Measurements from ENCODE around the gene VILL. TPM values are rescaled to one million over a fixed set of nuclear protein-coding genes. Genes with fewer than 3 reads are reported as not detected.
A peak's percentile ranks its signal among the peaks of the same experiment; 100 is the strongest.

Gene VILL
- total RNA-seq, 1 donor, result 4.3 TPM

- TF ChIP-seq CTCF (IDR thresholded peaks at IDR 0.05; ENCODE audit: insufficient read depth, low read depth, low read length), result no peak
- no peak overlapping the region for H3K4me3 ChIP-seq (ENCODE audit: low read depth, low read length)
- no peak for DNase-seq (ENCODE audit: low read depth)
Measured at GRCh38 chr3:38027466-38028465, 37.2 kb downstream of the VILL start.

DNA sequence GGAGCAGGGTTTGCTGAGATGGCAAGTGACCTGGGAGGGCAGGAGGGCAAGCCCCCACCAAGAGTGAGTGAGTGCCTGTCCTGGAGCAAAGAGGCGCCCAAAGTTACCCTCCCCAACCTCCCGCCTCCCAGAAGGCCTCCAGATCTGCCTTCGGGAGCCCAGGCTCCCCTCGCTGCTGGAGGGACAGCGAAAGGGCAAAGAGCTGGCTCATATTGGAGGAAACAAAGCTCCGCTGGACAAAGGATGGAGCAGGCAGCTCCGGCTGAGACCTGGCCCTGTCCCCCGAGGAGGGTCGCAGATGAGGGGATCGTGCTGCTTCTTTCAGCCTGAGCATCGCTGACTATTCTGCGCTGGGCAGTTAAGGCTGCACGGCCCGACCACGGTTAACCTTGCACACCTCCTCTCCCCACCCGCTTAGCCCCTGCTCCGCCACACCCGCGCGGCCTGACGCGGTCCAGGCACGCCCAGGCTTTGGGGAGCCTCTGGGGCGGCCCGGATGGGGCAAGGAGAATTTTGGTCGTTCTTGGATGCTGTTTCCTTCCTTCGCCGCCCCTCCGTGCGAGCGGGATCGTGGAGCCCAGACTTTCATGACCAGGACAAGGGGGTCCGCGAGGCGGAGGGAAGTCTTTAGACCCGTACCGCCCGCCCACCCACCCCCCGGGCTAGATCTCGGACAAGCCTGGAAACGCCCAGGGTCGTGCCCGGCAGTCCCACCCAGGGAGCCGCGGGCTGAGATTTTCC, 38.2 kb downstream of the VILL start:
- H3K4me3 ChIP-seq (ENCODE audit: low read depth, low read length), result peak overlapping the region; percentile 72
- DNase-seq (ENCODE audit: low read depth), result no peak
- TF ChIP-seq CTCF (IDR thresholded peaks at IDR 0.05; ENCODE audit: insufficient read depth, low read depth, low read length), result no peak

DNA sequence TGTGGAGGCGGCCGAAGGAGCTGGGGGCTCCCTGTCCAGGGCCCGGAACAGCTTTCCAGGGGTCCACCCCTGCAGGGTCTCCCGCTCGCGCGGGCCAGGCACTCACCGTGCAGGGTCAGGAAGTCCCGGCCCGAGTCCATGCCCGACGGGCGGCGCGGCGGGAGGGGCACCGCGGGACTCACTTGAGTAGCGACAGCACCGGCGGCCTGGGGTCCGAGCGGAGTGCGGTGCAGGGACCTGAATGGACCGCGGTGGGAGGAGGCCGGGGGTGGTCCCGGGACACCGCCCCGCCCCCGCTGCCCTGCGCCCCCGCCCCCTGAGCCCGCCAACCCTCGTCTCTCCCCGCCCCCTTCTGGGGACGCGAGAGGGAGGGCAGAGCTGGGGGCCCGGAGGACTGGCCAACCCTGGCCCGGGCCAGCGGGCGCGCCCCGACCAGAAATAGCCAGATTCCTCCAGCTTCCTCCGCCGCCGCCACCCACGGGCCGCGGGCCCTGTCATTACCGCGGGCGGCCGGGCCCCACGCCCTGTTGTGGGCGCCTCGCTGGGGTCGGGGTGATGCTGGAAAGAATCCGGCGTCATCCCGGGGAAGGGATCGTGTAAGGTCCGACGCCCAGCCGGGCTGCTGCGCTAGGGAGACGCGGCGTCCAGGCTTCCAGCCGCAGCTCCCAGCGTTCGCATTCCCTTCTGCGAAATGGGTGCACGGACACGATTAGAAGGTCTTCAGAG, 39.0 kb downstream of the VILL start, which contains the start of gene PLCD1:
Gene PLCD1, minus strand, starts transcription at position 243 of the 726 bp plus-strand sequence. Its CDS starts 103 bp downstream, at position 140.
- H3K4me3 ChIP-seq (ENCODE audit: low read depth, low read length), result peak within 1 kb of the TSS; percentile 72
- TF ChIP-seq CTCF (IDR thresholded peaks at IDR 0.05; ENCODE audit: insufficient read depth, low read depth, low read length), result no peak
- DNase-seq (ENCODE audit: low read depth), result peak; percentile 64

DNA sequence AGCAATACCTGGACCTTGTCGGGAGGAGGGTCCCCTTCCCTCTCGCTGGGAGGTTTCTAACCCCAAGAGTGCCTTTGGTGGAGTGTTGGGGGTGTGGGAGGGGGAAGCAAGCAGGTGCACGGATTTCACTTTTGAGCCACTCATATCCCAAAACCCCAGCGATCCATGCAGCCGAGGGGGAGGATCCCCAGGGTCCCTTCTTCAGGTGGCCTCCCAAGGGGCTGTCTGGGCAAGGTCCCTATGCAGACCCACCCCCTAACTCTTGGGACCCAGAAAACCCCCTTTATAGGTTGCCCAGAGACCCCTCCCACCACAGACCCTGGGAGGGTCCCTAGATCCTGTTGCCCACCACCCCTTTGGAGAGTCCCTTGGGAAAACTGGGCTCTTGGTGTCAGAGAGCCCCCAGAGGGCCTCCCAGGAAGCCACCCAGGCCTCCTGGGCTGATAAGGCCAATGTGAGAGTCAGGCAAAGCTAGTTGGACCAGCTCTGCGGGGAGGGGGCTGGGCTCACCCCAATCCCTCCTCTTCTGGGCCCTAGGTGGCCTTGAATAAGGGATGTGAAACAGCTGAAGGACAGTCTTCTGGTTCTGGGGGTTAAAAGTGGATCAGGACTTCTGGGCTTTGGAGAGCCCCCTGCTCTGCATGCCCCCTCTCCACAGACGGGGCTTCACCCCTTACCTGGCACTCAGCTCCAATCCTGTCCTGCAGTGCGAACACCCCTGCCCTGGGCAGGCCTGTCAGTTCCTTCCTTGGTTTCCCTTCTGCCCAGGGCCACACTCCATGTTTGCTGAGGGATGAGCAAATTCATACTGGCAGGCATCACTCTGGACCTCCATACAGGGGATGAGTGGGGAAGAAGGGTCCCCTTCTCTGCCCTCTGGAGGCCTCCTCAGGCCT, 39.8 kb downstream of the VILL start:
- no peak for TF ChIP-seq CTCF (IDR thresholded peaks at IDR 0.05; ENCODE audit: insufficient read depth, low read depth, low read length)
- DNase-seq (ENCODE audit: low read depth), result no peak
- peak overlapping the region; percentile 72 for H3K4me3 ChIP-seq (ENCODE audit: low read depth, low read length)

DNA sequence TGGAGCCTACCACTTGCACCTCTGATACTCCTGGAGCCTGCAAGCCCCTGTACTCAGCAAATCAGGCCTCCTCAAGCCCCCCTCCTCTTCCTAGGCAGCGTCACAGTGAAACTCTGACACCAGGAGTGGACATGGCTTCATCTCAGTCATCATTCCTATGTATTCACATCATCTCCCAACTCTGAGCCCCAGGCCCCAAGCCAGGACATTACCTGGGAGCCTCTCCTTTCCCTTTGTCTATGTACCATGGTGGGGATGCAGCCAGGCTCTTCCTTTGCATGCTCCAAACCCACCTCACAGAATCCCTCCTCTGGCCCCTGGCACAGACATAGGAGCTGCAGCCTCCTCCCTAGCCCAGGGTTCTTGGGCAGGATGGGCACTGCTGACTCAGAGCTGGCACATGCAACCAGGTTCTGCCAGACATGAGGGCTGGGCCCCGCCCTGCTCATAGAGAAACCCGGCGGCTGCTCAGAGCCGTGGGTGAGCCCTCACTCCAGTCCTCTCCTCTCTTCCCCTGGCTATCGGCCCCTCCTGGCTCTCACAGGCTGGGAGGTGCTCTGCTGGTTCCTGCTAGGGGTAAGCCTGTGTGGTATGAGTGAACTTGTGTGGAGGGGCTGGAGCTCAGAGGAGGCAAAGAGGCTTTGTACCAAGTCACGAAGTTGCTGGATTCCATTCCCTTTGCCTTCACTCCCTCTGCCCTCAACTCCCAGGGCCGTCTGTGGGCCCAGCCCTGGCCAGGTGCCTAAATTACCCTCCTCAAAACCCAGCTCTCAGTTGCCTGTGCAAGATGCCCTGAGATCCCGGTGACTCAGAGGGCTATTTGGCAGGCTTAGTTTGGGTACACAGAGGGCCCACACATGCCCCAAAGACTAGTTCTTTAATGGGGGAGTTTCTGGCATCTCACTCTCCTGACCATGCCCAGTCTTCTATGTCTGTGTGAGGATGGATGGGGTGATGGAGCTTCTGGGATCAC, 40.7 kb downstream of the VILL start:
- no peak overlapping the region for H3K4me3 ChIP-seq (ENCODE audit: low read depth, low read length)
- DNase-seq (ENCODE audit: low read depth), result no peak
- no peak for TF ChIP-seq CTCF (IDR thresholded peaks at IDR 0.05; ENCODE audit: insufficient read depth, low read depth, low read length)
